GM21528 (cell line): ENCODE data around the gene WNT11.

Source experiments
- ATAC-seq: cut with Tn5 transposase; IDR thresholded peaks from one replicate; pipeline ENCODE4 v1.9.1; 2021; ENCODE audit warnings: mild to moderate bottlenecking, moderate library complexity; ENCODE audit not compliant: unreplicated experiment, low FRiP score

WNT11 gene

DNA sequence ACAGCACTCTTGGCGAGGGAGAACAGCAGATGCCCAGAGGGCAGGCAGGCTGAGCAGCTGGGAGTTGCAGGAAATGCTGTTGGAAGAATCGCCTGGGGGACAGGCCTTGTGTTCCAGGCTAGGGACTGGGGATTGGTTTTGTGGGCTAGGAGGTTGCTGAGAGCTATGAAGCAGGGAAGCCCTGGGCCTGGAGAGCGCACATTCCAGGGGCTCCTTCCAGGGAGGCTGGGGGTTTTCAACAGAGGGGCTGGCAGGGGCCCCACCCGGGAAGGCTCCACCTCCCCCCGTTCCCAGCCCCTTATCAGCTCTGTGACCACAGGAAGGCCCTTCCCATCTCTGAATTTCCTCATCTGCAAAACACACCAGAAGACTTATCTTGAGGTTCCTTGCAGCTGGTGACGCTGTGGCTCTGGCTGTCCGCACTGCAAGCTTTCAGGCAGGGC is 21.7 kb downstream of the WNT11 start:
- ATAC-seq, result no peak

DNA sequence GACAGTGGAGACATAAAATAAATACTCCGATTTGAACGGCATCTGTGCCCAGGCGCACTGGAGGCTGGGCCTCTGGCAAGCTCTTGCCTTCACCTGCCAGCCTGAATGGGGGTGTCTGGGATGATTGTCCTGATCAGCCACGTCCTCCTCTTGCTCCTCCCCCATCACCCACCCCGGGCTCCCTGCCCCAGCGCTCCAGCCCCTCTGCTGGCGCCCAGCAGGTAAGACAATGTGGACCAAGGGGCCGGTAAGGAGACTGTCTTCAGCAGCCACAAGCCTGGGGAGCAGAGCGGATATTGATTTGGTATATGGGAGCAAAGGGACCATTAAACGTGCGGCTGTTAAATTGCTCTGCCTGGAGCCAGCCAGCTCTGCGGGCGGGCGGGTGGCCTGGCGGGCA is 24.9 kb downstream of the WNT11 start:
- ATAC-seq, result no peak

DNA sequence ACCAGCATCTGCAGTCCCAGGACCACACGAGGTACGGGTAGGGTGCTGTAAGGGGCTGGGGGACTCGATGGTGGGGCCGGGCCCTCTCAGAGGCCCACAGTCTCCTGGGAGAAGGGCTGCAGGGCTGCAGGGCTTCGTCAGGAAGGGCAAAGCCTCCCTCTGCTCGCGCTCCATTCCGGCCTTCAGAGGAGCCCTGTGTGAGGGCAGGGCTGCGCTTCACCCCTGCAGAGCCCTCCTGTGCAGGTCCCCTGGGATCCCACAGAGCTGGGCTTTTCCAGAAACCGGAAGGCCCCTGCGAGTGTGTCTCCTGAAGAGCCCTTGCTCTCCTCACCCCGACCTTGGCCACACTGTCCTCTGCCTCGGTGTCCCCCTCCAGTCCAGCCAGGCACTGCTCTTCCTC is 27.2 kb downstream of the WNT11 start:
- ATAC-seq, result no peak

DNA sequence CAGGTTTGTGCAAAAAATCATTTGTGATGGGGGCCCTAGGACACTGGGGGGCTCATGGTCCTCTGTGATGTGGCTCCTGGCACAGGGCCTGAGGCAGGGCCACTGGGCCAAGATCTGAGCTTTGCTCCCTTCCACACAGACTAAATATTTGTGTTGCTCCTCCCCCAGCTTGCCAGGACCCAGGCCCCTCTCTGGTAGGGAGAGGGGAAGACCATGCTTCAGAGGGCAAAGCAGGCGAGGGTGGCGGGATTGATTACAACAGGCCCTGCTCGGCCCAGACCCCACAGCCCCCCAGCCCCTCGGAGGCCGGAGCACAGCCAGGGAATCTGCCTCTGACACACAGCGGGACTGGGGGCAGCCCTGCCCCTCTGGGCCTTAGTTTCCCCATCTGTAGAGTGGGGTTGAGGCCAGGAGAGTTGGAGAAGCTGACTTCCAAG is 29.0 kb downstream of the WNT11 start:
- ATAC-seq, result no peak

DNA sequence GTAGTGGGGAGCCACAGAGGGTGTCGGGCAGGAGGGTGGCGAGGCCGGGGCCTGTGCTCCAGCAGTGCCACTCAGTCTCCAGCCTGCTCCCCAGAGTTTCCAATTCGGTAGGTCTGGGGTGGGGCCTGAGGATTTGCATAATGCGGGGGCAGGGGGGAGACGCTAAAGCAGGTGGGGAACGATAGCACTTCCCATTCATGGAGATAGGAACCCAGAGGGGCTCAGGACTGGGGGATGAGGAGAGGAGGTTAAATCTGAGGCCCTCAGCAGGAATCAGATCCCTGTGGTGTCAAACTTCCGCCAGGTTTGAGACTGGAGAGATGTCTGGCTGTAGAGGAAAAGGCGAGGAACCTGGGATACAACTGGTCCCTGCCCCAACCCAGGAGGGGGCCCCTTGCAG is 29.8 kb downstream of the WNT11 start:
- no peak for ATAC-seq

DNA sequence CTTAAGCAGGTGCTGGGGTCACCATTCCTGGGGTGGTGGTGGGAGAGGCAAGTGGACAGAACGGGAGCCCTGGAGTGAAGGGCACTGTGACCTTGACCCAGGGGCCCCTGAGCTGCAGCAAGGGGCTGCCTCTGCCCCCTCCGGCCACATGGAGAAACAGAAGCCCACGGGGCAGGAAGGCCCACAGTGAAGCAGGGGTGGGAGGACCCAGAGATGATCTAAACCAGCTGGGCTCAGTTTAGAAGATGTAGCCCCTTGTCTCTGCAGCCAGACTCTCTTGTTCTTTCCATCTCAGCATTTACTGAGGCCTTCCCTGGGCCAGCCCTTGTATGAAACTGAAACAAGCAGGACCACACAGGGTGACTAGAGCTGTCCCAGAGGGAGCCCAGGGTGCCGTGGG is 30.5 kb downstream of the WNT11 start:
- no peak for ATAC-seq

DNA sequence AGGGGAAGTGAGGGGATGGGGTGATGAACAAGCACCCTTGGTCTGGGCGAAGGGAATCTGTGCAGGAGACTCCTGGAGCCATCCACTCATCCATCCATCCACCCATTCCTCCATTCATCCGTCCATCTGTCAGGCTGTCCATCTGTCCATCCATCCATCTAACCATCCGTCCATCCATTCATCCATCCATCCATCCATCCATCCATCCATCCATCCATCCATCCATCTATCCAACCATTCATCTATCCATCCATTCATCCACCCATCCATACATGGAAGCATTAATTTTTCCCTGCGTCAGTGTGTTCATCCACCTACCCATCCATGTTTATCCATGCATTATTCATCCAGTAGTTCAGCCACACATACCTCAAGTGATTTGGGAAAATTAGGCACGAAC is 32.0 kb downstream of the WNT11 start:
- no peak for ATAC-seq

DNA sequence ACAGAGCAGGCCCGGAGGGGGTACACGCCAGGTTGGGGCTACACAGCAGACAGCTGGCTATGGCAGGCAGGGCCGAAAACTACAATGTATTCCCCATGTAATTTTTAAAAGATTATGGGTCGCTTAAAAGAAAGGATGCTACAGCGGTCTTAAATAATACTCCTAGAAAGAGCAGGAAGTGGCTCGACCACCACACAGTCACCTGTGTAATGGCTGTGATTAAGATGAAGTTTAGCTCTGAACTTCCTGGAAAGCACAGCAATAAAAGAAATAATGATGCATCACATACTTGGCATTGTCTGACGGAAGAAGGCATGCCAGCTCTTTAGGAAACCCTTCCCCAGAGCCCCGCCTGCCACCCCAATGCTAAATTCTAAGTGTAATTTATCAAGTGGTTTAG is 32.6 kb downstream of the WNT11 start:
- no peak for ATAC-seq

DNA sequence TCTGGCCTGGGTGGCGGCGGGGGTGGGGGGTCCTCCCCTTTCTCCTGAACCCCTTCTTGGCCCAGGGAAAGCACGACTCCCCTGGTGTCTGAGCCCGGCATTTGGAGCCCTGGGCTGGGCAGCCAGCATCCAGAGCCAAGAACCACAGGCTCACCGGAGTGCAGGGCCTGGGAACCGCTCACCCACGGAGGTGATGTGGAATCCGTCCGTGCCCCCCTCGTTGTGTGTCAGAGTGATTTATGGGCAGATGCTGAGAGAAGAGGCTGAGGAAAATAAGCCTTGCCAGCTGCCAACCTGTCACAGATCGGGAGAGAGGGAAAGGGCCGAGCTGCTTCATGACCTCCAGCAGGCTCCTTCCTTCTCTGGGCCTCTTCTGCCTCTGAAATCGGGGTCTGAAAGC is 33.7 kb downstream of the WNT11 start:
- no peak for ATAC-seq

DNA sequence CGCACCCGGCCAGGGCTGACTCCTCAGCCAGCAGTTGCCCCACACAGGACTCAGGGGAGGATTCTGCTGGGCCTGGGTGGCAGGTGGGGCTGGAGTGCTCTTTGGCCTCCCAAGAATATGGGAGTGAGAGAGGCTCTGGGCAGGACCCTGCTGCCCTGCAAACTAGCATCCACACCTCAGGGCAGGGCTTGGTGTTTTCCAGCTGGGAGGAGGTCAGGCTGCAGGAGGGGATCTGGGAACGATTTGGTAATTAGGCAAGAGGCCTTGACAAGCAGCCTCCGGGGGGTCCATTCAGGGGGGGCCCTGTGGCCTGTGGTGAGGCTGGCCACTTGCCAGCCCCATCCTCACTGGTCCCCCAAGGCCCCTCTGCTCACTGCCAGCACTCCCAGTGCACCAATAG is 35.8 kb downstream of the WNT11 start:
- ATAC-seq, result no peak

DNA sequence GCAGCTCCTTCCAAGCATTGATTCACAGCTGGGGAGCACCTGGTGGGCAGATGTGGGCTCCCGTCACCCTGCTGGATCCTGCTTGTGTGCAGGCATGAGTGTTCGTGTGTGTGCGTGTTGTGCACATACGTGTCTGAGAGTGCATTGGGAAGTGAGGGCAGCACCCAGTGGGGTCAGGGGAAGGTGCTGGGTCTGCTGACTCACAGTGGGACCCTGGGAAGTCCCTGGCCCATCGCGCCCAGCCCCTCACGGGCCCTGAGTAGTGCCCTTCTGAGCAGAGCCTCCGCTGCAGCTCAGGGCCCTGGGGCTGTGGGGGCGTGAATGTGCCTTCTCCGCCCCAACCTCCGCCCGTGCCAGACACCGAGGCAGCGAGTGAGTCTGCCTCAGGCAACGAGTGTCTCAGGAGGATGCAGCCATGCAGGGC is 36.8 kb downstream of the WNT11 start:
- no peak for ATAC-seq

DNA sequence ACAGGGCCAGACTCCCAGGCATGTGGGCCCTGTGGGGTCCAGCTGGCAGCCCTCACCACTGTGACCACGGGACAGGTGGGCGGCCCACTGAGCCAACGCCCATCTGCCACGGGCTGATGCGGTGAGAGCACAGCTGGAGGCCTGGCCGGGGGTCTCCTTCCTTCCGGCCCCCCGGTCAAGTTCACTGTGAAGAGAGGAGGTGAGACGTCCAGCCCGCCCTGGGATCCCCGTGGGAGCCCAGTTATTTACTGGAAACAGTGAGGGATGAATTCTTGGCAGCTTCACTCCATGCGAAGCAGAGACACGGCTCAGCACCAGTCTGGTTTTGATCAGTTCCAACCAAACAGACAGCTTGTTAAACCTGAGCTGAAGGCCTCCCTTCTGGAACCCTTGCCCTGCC is 38.7 kb downstream of the WNT11 start:
- no peak for ATAC-seq

DNA sequence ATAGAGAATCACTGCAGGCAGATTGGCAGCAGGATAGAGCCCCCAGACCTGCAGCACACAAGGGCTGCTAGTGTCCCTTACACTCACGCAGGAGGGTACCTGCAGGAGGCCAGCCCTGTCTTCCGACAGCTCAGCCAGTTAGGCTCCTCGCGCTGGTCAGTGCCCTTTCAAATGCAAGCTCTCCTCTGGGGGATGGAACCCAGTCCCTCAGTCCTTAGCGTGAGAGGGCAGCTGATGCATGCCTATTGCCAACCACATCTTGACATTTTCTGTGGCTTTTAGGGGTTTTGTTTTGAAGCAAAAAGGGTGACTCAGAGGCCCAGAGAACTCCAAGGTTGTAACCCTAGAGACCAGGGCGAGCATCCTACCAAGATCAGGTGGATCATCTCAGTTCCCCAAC is 40.0 kb downstream of the WNT11 start:
- ATAC-seq, result no peak

DNA sequence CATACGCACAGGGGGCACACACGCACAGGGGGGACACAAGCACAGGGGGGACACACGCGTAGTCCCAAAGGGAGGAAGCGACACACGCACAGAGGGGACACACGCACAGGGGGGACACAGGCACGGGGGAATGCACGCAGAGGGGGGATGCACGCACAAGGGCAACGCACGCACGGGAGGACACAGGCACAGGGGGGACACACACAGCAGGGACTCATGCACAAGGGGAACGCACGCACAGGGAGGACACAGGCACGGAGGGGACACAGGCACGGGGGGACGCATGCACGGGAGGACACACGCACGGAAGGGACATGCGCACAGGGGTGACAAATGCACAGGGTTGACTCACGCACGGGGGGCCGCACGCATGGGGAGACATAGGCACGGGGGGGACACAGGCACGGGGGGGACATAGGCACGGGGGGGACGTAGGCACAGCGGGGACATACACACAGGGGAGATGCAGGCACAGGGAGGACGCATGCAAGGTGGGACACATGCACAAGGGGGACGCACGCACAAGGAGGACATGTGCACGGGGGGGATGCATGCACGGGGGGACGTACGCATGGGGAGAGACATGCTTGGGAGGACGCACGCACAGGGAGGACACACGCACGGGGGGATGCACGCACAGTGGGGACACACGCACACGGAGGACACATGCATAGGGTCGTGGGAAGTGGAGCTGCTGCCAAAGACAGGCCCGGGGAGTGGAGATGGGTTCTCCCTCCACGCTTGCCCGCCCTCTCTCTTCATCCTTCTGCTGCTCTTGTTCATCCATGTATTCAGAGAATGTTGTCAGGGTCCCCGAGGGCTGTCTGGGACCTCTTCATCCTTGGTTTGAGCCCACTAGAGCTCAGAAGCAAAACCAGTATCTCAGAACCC is 41.2 kb downstream of the WNT11 start:
- no peak for ATAC-seq

DNA sequence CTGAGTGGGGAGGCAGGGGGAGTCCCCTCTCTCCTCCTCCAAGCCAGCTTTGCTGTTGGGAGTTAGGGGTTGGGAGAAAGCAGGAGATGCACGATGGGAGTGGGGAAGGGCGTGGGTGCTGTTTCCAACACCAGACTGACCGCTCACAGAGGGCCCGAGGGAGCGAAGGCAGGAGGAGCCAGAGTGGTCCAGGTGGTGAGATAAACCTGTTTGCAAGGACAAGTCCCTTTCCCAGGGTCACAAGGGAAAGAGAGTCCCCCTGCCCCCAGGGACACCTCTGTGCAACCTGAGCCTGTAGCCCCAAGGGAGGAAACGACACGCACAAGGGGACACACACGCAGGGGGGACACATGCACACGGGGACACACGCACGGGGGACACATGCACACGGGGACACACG is 42.2 kb downstream of the WNT11 start:
- no peak for ATAC-seq

DNA sequence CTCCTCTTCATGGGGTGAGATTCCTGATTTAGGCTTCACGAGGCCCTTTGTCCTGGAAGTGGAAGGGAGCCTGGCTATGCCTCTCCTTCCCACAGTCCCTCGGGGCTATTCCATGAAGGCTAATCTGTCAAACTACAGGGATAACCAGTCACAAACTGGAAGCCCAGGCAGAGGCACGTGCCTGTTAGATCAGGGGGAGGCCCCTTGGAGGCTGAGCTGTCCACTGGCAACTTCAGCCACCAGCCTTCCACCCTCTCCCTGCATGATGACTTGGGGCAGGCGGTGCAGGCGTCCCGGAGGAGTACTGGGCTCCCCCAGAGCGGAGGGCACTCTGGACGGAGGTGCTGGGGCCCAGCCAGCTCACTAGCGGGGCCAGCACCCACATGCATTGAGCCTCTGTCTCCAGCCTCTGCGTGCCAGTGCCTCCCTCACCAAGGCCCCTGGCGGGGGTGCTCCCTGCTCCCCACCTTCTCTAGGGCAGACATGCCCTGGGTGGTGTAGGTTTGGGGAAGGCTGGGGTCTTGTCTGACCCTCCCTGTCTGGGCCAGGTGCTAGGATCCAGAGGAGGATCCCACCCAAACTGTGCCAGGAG is 42.9 kb downstream of the WNT11 start:
- no peak for ATAC-seq

DNA sequence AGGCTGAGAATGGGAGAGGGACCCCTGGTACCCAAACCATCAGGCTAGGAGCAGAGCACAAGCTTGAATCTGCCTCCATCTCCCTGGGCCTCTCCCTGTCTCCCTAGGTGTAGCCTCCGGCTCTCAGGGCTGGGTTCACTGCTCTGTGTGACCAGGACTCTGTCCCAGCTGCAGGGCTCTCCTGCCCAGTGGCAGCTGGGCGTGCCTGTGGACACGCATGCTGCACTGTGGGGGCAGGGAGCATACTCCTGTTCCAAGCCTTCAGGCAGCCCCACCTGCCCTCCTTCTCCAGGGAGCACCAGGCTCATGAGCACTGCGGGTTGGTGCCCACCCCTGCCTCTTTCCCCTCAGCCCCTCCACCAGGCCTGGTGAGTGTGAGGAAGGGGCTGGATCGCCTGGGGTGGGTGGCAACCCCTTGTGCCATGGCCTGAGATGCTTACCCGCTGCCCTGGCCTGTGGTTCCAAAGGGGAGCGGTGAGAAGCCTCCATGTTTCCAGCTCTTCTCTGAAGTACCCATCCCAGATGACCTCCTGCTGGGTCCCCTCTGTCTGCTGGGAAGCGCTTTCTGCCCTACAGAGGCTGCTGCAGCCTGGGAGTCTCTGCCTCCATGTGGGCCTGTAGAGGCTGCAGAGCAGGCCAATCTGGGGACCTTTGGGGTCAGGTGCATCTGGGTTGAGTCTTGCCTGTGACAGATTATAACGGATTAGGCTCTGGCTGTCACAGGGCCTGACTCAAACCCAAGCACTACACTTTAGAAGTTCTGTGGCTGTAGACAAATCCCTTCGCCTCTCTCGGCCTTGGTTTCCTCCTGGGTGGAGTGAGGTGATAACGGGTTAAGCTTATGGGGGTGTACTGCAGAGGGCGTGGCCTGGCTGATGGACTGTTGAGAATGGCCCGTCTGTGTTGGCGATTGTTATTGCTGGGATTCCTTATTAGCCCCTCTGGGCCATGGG is 43.7 kb downstream of the WNT11 start:
- ATAC-seq, result no peak

DNA sequence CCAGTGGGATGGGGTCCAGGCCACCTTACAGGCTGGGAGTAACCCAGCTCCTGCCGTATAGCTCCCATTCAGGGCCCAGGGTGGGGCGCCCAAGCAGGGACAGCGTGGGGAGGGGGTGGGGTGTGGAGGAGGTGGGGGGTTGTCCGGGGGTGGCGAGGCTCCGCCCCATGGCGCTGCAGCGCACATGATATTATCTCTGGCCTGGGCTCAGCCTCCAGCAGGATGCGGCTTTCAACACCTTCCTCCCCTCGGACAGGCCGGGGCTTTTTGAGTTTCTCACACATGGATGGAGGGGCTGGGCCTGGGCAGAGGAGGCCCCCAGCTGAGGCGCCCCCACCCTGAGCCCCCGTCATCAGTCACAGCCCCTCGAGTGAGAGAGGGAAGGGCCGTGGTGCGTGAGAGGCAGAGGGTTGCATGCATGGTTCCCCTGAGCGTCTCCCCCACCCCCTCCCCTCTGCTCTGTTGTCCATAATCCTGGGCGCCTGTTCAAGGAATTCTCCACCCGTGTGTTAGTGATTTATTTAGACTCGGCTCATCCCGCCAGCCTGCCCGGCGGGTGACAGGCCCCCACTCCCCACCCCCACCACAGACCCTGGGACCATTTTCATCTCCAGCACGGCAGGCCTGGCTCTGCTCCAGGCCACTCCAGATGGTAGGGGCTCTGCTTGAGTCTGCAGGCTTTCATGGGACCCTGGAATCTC is 44.9 kb downstream of the WNT11 start:
- no peak for ATAC-seq

DNA sequence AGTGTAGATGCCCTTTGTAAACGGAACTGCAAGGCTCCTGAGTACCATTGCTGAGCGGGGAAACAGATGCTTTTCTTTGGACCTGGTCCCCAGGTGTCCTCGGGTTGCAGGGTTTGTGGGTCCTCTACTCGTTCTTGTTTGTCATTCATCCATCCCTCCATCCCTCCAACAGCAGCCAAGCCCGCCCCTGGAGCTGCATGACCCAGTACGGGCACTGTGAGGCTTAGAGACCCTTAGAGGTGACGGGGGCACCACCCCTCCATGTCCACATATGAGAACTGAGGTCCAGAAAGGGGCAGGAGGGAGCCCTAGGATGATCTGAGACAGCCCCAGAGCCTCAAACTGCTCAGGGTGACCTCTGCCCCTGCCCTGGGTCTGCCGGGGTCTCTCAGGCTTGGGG is 45.4 kb downstream of the WNT11 start:
- no peak for ATAC-seq

DNA sequence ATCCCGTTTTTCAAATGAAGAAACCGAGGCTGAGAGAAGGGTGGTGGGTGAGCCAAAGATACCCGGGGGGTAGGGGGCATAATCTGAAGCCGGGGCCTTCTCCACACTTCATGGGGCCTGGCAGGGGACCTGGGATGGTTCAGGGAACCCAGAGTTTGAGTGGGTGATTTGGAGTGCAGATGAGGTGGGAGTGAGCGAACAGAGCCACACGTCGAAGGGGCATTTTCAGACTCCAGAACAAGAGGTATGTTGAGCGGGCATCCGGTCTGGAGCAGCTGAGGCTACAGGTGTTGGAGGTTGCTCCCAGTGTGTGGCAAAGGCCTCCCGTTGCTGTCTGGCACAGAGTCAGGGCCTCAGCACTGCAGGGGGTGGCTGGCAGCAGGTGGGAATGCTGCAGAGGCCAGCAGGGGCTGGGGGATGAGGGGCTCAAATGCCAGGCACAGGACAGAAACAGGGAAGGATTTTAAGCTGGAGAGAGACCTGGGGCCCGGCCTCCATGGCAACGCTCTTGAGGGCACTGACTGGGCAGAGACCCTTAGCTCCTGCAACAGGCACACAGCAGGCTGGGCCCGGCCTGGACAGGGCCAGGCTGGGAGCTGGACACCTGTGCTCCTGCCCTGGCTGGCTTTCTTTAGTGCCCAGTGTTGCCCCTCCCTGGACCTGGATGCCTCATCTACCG is 46.2 kb downstream of the WNT11 start:
- no peak for ATAC-seq
